HCT116 (cell line): ENCODE measurements around the gene SPTB. TPM values are rescaled to one million over a fixed set of nuclear protein-coding genes. Genes with fewer than 3 reads are reported as not detected.
A peak's percentile ranks its signal among the peaks of the same experiment; 100 is the strongest.

Experiments used
- ATAC-seq: fragments of 200-7000 bp; cut with Tn5 transposase; 2 replicates; pipeline ENCODE4 v1.9.1; 2020; ENCODE audit warnings: mild to moderate bottlenecking, moderate library complexity
- BruUV-seq: library from RNA; stranded (reverse); fragments of 400-500 nt; replicated peaks from 2 replicates; lab custom pipeline; 2021; lab: Mats Ljungman, UMichigan
- CTCF ChIA-PET: fragments of 300-600 bp; sonication (Branson Sonifier 250); formaldehyde crosslinking; loops from one replicate; lab custom pipeline; 2021; ENCODE audit warnings: antibody characterized with exemption; lab: Charles Lee
- POLR2A ChIA-PET: fragments of 300-600, 350-600 bp; sonication (Branson Sonifier 250); formaldehyde crosslinking; loops from one replicate; lab custom pipeline; 2021; ENCODE audit warnings: antibody characterized with exemption; lab: Charles Lee
- RAD21 ChIA-PET, 2 experiments: fragments of 300-600 bp; sonication (Branson Sonifier 250); formaldehyde crosslinking; loops; one replicate each; lab custom pipeline; 2023; ENCODE audit warnings: low total read pairs in 2 of 2; ENCODE audit not compliant: uncharacterized antibody in 2 of 2, unreplicated experiment in 2 of 2, low non-redundant PET in 1 of 2; lab: Charles Lee
- DNase-seq: peaks from one replicate; pipeline ENCODE4 v3.0.0-alpha.2; 2010; ENCODE audit warnings: low read depth, low spot score
- H2AFZ ChIP-seq: fragments of 200-600 bp; shearing (Covaris generic), sonication (generic); 2 replicates; pipeline ENCODE4 v1.6.1; 2017; ENCODE audit warnings: low read depth, mixed run types, mixed read lengths, antibody characterized with exemption, low read length; ENCODE audit not compliant: poor library complexity, severe bottlenecking
- H3K27ac ChIP-seq: 2 replicates; pipeline ENCODE4 v1.5.1; 2012; ENCODE audit warnings: low read depth, low read length
- H3K27me3 ChIP-seq: fragments of 200-600 bp; sonication (generic); 2 replicates; pipeline ENCODE4 v1.6.1; 2016; ENCODE audit warnings: mixed run types, low read length, mixed read lengths; ENCODE audit not compliant: insufficient read depth
- H3K36me3 ChIP-seq, 2 experiments: fragments of 200-500 bp in 1 of 2; fragments of 200-600 bp in 1 of 2; sonication (Bioruptor generic) in 1 of 2; sonication (generic) in 1 of 2; 2 replicates each; pipeline versions ENCODE4 v1.5.1 to v1.6.1; 2014 to 2016; ENCODE audit warnings: low read length in 2 of 2, inconsistent platforms in 1 of 2, mixed read lengths in 1 of 2, mixed run types in 1 of 2; ENCODE audit not compliant: insufficient read depth in 2 of 2, control insufficient read depth in 1 of 2
- H3K4me1 ChIP-seq, 2 experiments: fragments of 200-600 bp in 1 of 2; sonication (generic) in 1 of 2; 2 replicates each; pipeline versions ENCODE4 v1.5.1 to v1.6.1; 2012 to 2017; ENCODE audit warnings: low read length in 2 of 2, inconsistent platforms in 1 of 2, mild to moderate bottlenecking in 1 of 2, mixed read lengths in 1 of 2, mixed run types in 1 of 2, moderate library complexity in 1 of 2; ENCODE audit not compliant: insufficient read depth in 2 of 2, control insufficient read depth in 1 of 2
- H3K4me2 ChIP-seq: fragments of 200-600 bp; sonication (generic); 2 replicates; pipeline ENCODE4 v1.6.1; 2017; ENCODE audit warnings: mixed run types, low read length, mixed read lengths
- H3K4me3 ChIP-seq, 2 experiments: fragments of 200-600 bp in 1 of 2; sonication (generic) in 1 of 2; replicated peaks in 1 of 2; 2 replicates each; pipeline ENCODE4 v1.5.1; 2011 to 2016; ENCODE audit warnings: low read length in 2 of 2, control low read depth in 1 of 2, low read depth in 1 of 2, mild to moderate bottlenecking in 1 of 2, mixed read lengths in 1 of 2, mixed run types in 1 of 2
- H3K79me2 ChIP-seq: fragments of 200-600 bp; sonication (generic); 2 replicates; pipeline ENCODE4 v1.6.1; 2017; ENCODE audit warnings: mild to moderate bottlenecking, mixed run types, low read length, moderate library complexity, mixed read lengths; ENCODE audit not compliant: insufficient read depth
- H3K9ac ChIP-seq: fragments of 200-600 bp; sonication (generic); 2 replicates; pipeline ENCODE4 v1.6.1; 2016; ENCODE audit warnings: low read length, mixed read lengths
- H3K9me2 ChIP-seq: fragments of 200-600 bp; sonication (generic), shearing (Covaris generic); 2 replicates; pipeline ENCODE4 v1.6.1; 2017; ENCODE audit warnings: mixed run types, mild to moderate bottlenecking, moderate library complexity; ENCODE audit not compliant: insufficient read depth
- H3K9me3 ChIP-seq, 2 experiments: fragments of 200-500 bp in 1 of 2; fragments of 200-600 bp in 1 of 2; sonication (Bioruptor generic) in 1 of 2; sonication (generic) in 1 of 2; 2 replicates each; pipeline ENCODE4 v1.6.1; 2014 to 2017; ENCODE audit warnings: low read length in 2 of 2, mixed read lengths in 2 of 2, inconsistent platforms in 1 of 2, low read depth in 1 of 2, mild to moderate bottlenecking in 1 of 2, mixed run types in 1 of 2, moderate library complexity in 1 of 2; ENCODE audit not compliant: control insufficient read depth in 1 of 2, insufficient read depth in 1 of 2
- H4K20me1 ChIP-seq: fragments of 200-600 bp; sonication (generic), shearing (Covaris generic); 2 replicates; pipeline ENCODE4 v1.6.1; 2017; ENCODE audit warnings: mixed run types, mild to moderate bottlenecking, moderate library complexity; ENCODE audit not compliant: insufficient read depth
- CBX3 ChIP-seq: IDR thresholded peaks from 2 replicates; pipeline ENCODE4 v1.6.1; 2012; ENCODE audit warnings: low read depth
- CEBPB ChIP-seq: IDR thresholded peaks from 2 replicates; pipeline ENCODE4 v1.6.1; 2012; ENCODE audit warnings: low read depth
- EGR1 ChIP-seq: IDR thresholded peaks from 2 replicates; pipeline ENCODE4 v1.6.1; 2012; ENCODE audit warnings: low read depth
- EZH2 ChIP-seq: fragments of 200-600 bp; sonication (generic); IDR thresholded peaks from 2 replicates; pipeline ENCODE4 v1.6.1; 2017; ENCODE audit warnings: antibody characterized with exemption, mixed run types
- EZH2phosphoT487 ChIP-seq: fragments of 200-600 bp; IDR thresholded peaks from 2 replicates; pipeline ENCODE4 v1.6.1; 2018; ENCODE audit warnings: antibody characterized with exemption, borderline replicate concordance
- RAD21 ChIP-seq: IDR thresholded peaks from 2 replicates; pipeline ENCODE4 v1.6.1; 2012; ENCODE audit warnings: low read depth, mild to moderate bottlenecking
- SIN3A ChIP-seq: IDR thresholded peaks from 2 replicates; pipeline ENCODE4 v1.6.1; 2012; ENCODE audit warnings: low read depth
- SP1 ChIP-seq: IDR thresholded peaks from 2 replicates; pipeline ENCODE4 v1.6.1; 2012; ENCODE audit warnings: low read depth
- TCF7L2 ChIP-seq: IDR thresholded peaks from 2 replicates; pipeline ENCODE4 v1.7.0; 2011; ENCODE audit warnings: borderline replicate concordance, inconsistent platforms; ENCODE audit not compliant: insufficient read depth, insufficient read length; ENCODE audit errors: extremely low read depth
- ZBTB33 ChIP-seq: IDR thresholded peaks from 2 replicates; pipeline ENCODE4 v1.6.1; 2011; ENCODE audit warnings: mild to moderate bottlenecking, low read length, moderate library complexity; ENCODE audit not compliant: insufficient replicate concordance; ENCODE audit errors: extremely low read depth
- ZNF274 ChIP-seq: fragments of 200-500 bp; sonication (Bioruptor generic); IDR thresholded peaks from 2 replicates; pipeline ENCODE4 v1.6.1; 2014; ENCODE audit warnings: mild to moderate bottlenecking, low read depth, low read length, inconsistent platforms
- intact Hi-C: fragments of 100-400 bp; cut with micrococcal nuclease; formaldehyde crosslinking; loops from 2 replicates; pipeline ENCODE4 v1.10.0; 2022
- total RNA-seq: library from RNA; stranded (reverse); gene quantifications from one replicate; pipeline ENCODE4 v1.2.1, GENCODE V29; 2021; ENCODE audit not compliant: unreplicated experiment
- TF ChIP-seq, protein P1 (sequence below): IDR thresholded peaks from 2 replicates; pipeline ENCODE4 v1.6.1; 2012
- TF ChIP-seq, protein P2 (sequence below), 3 experiments: fragments of 200-600 bp in 1 of 3; sonication (generic) in 1 of 3; IDR thresholded peaks in 2 of 3; conservative IDR thresholded peaks in 1 of 3; 2 replicates each; pipeline ENCODE4 v1.5.1; 2012 to 2017; ENCODE audit warnings: low read depth in 2 of 3, low read length in 2 of 3, antibody characterized with exemption in 1 of 3, borderline replicate concordance in 1 of 3, control low read depth in 1 of 3, mild to moderate bottlenecking in 1 of 3, mixed read lengths in 1 of 3, mixed run types in 1 of 3, moderate library complexity in 1 of 3; ENCODE audit not compliant: insufficient read depth in 1 of 3

SPTB gene
- total RNA-seq, 1 experiment from 2014 or later = 4.2 TPM

- peaks cover 4% of the 10 kb centered on the region; the same call in 1 of the 2 replicates for H4K20me1 ChIP-seq
- no peak overlapping the region for H2AFZ ChIP-seq
- H3K4me3 ChIP-seq = no peak overlapping the region
- ChIA-PET RAD21 (no interaction called here), CTCF (interaction anchor here (0.6 to 1.2 kb wide), 3 partner anchors 34 to 52 kb away, joined by 3 read pairs; no protein-coding TSS in a partner anchor), POLR2A (no interaction called here)
- DNase-seq = no peak
- H3K79me2 ChIP-seq = peaks cover 89% of the 10 kb centered on the region
- TF ChIP-seq ZNF274 (no peak), SIN3A (no peak), RAD21 (no peak), EZH2 (no peak)
- TF ChIP-seq, protein P1, sequence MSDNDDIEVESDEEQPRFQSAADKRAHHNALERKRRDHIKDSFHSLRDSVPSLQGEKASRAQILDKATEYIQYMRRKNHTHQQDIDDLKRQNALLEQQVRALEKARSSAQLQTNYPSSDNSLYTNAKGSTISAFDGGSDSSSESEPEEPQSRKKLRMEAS = no peak
- peak overlapping the region; percentile 48 for H3K9ac ChIP-seq
- peaks cover 10 to 15% of the 10 kb centered on the region in 2 experiments; a peak in 3 of 4 replicates for H3K36me3 ChIP-seq
- H3K27me3 ChIP-seq = no peaks in the 10 kb centered on the region
- H3K9me3 ChIP-seq = no peaks in the 10 kb centered on the region
- peak overlapping the region; percentile 89 for H3K4me2 ChIP-seq
- intact Hi-C loops = no loop called here
- no TSS peak for BruUV-seq
- H3K9me2 ChIP-seq = no peaks in the 10 kb centered on the region
- peaks cover 69 to 77% of the 10 kb centered on the region in 2 experiments for H3K4me1 ChIP-seq
- 0 out of 2 replicates have a peak overlapping the region, but pooled peaks have one; percentile 11 for H3K27ac ChIP-seq
- ATAC-seq = no peak
Measured at GRCh38 chr14:64724578-64724930, 155.2 kb downstream of the SPTB start.

GRCh38 chr14:64723691-64724577 is 155.8 kb downstream of the SPTB start:
- CTCF ChIA-PET = interaction anchor here (1.2 kb wide), 1 partner anchor 38 kb away, joined by 3 read pairs; no protein-coding TSS in a partner anchor
- H3K36me3 ChIP-seq = peaks cover 10 to 15% of the 10 kb centered on the region in 2 experiments; a peak in 3 of 4 replicates
- DNase-seq (no peak), ATAC-seq (no peak)
- H4K20me1 ChIP-seq = peaks cover 4% of the 10 kb centered on the region; the same call in 1 of the 2 replicates
- H3K27me3 ChIP-seq = no peaks in the 10 kb centered on the region
- H3K4me3 ChIP-seq = no peak overlapping the region
- peaks cover 75 to 83% of the 10 kb centered on the region in 2 experiments for H3K4me1 ChIP-seq
- H3K27ac ChIP-seq = peak overlapping the region; percentile 11; the same call in 1 of the 2 replicates
- no peak overlapping the region for H2AFZ ChIP-seq
- POLR2A ChIA-PET = no interaction called here
- no peaks in the 10 kb centered on the region for H3K9me2 ChIP-seq
- H3K4me2 ChIP-seq = peak overlapping the region; percentile 89
- peaks cover 93% of the 10 kb centered on the region for H3K79me2 ChIP-seq
- intact Hi-C loops = no loop called here
- no peaks in the 10 kb centered on the region for H3K9me3 ChIP-seq
- no TSS peak for BruUV-seq
- H3K9ac ChIP-seq = no peak overlapping the region
- RAD21 ChIA-PET = no interaction called here
- TF ChIP-seq SIN3A (no peak), CEBPB (no peak), EZH2 (no peak), RAD21 (no peak), SP1 (no peak), EGR1 (no peak), EZH2phosphoT487 (no peak), ZBTB33 (no peak), CBX3 (no peak), TCF7L2 (no peak)
- TF ChIP-seq, protein P2, sequence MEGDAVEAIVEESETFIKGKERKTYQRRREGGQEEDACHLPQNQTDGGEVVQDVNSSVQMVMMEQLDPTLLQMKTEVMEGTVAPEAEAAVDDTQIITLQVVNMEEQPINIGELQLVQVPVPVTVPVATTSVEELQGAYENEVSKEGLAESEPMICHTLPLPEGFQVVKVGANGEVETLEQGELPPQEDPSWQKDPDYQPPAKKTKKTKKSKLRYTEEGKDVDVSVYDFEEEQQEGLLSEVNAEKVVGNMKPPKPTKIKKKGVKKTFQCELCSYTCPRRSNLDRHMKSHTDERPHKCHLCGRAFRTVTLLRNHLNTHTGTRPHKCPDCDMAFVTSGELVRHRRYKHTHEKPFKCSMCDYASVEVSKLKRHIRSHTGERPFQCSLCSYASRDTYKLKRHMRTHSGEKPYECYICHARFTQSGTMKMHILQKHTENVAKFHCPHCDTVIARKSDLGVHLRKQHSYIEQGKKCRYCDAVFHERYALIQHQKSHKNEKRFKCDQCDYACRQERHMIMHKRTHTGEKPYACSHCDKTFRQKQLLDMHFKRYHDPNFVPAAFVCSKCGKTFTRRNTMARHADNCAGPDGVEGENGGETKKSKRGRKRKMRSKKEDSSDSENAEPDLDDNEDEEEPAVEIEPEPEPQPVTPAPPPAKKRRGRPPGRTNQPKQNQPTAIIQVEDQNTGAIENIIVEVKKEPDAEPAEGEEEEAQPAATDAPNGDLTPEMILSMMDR (IDR thresholded peaks at IDR 0.05 in 2 of 3, conservative IDR thresholded peaks at IDR 0.05 in 1 of 3; ENCODE audit: borderline replicate concordance in 1 of 3, insufficient read depth in 1 of 3, low read depth in 2 of 3, low read length in 2 of 3) = no peak
- TF ChIP-seq, protein P1 = no peak
